Measurements from ENCODE around the gene SLC19A1.

DNA sequence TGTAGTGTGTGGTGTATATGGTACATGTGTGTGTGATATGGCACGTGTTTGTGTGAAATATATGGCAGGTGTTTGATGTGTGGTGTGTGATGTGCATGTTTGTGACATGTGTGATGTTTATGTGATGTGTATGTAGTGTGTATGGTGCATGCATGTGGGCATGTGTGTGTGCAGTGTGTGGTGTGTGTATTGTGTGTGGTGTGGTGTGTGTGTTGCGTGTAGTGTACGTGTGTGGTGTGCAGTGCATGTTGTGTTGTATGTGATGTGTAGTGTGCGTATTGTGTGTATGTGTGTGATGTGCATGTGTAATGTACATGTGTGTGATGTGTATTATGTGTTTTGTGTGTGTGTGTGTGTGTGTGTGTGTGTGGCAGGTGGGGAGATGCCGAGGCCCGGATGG, 65.7 kb downstream of the SLC19A1 start:
- no peak for TF ChIP-seq POLR2A (IDR thresholded peaks at IDR 0.05)
- TF ChIP-seq, protein P1, sequence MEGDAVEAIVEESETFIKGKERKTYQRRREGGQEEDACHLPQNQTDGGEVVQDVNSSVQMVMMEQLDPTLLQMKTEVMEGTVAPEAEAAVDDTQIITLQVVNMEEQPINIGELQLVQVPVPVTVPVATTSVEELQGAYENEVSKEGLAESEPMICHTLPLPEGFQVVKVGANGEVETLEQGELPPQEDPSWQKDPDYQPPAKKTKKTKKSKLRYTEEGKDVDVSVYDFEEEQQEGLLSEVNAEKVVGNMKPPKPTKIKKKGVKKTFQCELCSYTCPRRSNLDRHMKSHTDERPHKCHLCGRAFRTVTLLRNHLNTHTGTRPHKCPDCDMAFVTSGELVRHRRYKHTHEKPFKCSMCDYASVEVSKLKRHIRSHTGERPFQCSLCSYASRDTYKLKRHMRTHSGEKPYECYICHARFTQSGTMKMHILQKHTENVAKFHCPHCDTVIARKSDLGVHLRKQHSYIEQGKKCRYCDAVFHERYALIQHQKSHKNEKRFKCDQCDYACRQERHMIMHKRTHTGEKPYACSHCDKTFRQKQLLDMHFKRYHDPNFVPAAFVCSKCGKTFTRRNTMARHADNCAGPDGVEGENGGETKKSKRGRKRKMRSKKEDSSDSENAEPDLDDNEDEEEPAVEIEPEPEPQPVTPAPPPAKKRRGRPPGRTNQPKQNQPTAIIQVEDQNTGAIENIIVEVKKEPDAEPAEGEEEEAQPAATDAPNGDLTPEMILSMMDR (IDR thresholded peaks at IDR 0.05 in 8 of 11, conservative IDR thresholded peaks at IDR 0.05 in 3 of 11): no peak
- TF ChIP-seq POLR2AphosphoS5 (IDR thresholded peaks at IDR 0.05): no peak
